Peyer's patch (tissue), 4 donors: ENCODE measurements around the gene VSIG8. TPM values are rescaled to one million over a fixed set of nuclear protein-coding genes. Genes with fewer than 3 reads are reported as not detected.

Experiments used
- DNase-seq, 3 donors: peaks; one replicate each; pipeline ENCODE4 v3.0.0-alpha.2; 2017 to 2019
- H3K27ac ChIP-seq, 4 donors: fragments of 200-600 bp; sonication (generic); one replicate each; pipeline ENCODE4 v1.5.1; 2016 to 2019
- H3K27me3 ChIP-seq, 2 donors: fragments of 200-600 bp; sonication (generic); one replicate each; pipeline ENCODE4 v1.5.1; 2019
- H3K36me3 ChIP-seq, 3 donors: fragments of 200-600 bp; sonication (generic); one replicate each; pipeline ENCODE4 v1.5.1; 2016 to 2019
- H3K4me1 ChIP-seq, 4 donors: fragments of 200-600 bp; sonication (generic); one replicate each; pipeline ENCODE4 v1.5.1; 2016 to 2019
- H3K4me3 ChIP-seq, 4 donors: fragments of 200-600 bp; sonication (generic); 1 replicate in 3 of 4; 2 replicates in 1 of 4; pipeline ENCODE4 v1.5.1; 2016 to 2019; ENCODE audit warnings: mild to moderate bottlenecking in 1 of 4
- H3K9me3 ChIP-seq, 4 donors: fragments of 200-600 bp; sonication (generic); one replicate each; pipeline ENCODE4 v1.5.1; 2016 to 2019; ENCODE audit warnings: mild to moderate bottlenecking in 1 of 4
- POLR2A ChIP-seq, 2 donors: fragments of 450-650 bp; IDR thresholded peaks; one replicate each; pipeline ENCODE4 v1.5.1; 2017; ENCODE audit warnings: antibody characterized with exemption in 2 of 2, mild to moderate bottlenecking in 2 of 2, moderate library complexity in 2 of 2
- small RNA-seq, 2 donors: library from RNA; depleted of rRNA; stranded (forward); fragments of <200 nt; gene quantifications; one replicate each; pipeline ENCODE3, GENCODE V24; 2016
- total RNA-seq, 4 donors: library from RNA; depleted of rRNA; stranded (reverse); fragments of >200 nt; gene quantifications; one replicate each; pipeline ENCODE4 v1.1.0, GENCODE V29; 2016
- TF ChIP-seq, protein P1 (sequence below), 6 experiments: fragments of 450-650 bp in 4 of 6; fragments of 200-600 bp in 2 of 6; sonication (generic) in 1 of 6; IDR thresholded peaks; one replicate each; pipeline ENCODE4 v1.5.1; 2017 to 2019; ENCODE audit warnings: antibody characterized with exemption in 6 of 6, mild to moderate bottlenecking in 3 of 6, moderate library complexity in 1 of 6

VSIG8 gene
- total RNA-seq, 4 donors from 2014 or later, result 0.85 TPM; not detected in 3

DNA sequence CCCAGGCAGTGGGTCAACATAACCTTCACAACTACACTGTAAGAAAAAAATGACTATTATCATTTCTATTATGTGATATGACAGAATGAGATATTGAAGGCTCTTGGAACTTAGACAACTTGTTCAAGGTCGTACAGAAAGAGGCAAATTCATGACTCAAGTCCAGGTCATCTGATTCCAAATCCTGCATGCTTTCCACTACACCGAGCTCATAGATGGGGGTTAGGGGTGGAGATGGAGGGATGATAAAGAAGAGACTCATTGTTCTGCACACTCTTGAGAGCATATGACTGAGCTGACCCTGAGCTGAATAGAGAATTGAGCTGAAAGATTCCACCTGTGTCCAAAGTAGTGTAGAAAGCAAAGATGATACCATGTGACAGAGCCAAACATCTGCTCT, 57.5 kb downstream of the VSIG8 start:
- Histone ChIP-seq H3K27ac (no peak overlapping the region), H3K9me3 (no peaks in the 10 kb centered on the region), H3K4me3 (no peak overlapping the region), H3K4me1 (no peaks in the 10 kb centered on the region), H3K27me3 (no peaks in the 10 kb centered on the region), H3K36me3 (no peaks in the 10 kb centered on the region)
- no peak for DNase-seq
- no peak for TF ChIP-seq POLR2A (IDR thresholded peaks at IDR 0.05)
- TF ChIP-seq, protein P1, sequence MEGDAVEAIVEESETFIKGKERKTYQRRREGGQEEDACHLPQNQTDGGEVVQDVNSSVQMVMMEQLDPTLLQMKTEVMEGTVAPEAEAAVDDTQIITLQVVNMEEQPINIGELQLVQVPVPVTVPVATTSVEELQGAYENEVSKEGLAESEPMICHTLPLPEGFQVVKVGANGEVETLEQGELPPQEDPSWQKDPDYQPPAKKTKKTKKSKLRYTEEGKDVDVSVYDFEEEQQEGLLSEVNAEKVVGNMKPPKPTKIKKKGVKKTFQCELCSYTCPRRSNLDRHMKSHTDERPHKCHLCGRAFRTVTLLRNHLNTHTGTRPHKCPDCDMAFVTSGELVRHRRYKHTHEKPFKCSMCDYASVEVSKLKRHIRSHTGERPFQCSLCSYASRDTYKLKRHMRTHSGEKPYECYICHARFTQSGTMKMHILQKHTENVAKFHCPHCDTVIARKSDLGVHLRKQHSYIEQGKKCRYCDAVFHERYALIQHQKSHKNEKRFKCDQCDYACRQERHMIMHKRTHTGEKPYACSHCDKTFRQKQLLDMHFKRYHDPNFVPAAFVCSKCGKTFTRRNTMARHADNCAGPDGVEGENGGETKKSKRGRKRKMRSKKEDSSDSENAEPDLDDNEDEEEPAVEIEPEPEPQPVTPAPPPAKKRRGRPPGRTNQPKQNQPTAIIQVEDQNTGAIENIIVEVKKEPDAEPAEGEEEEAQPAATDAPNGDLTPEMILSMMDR (IDR thresholded peaks at IDR 0.05), result no peak

Small RNAs within 50 kb of the gene (small RNA-seq; reads per million reads assigned to genes)
- gene MIR4259, result 0 reads per million in 2 donors
- 0.06 reads per million in 2 donors for gene RF00570

Other genes with a start within 250 kb of the VSIG8 start
- not detected for gene CRP, start 148.1 kb downstream of the VSIG8 start, total RNA-seq
- gene DUSP23, start 81.7 kb downstream of the VSIG8 start, total RNA-seq, result 100 to 1,000 TPM in 1 of 4 donors, 10 to 100 TPM in 3; 66.8 to 103 (median 74.2) TPM
- gene FCRL6, start 60.3 kb downstream of the VSIG8 start, total RNA-seq, result 10 to 100 TPM in 1 of 4 donors, 1 to 10 TPM in 1, not detected in 2; 2.4 to 13.2 TPM
- 10 to 100 TPM in 1 of 4 donors, 1 to 10 TPM in 2, not detected in 1; 1.1 to 18.2 (median 2.7) TPM for gene SLAMF8, start 35.8 kb downstream of the VSIG8 start, total RNA-seq
- gene CFAP45, start 37.5 kb upstream of the VSIG8 start, total RNA-seq, result 1 to 10 TPM in 1 of 4 donors, not detected in 3; 2.5 TPM
- gene TAGLN2, start 62.9 kb upstream of the VSIG8 start, total RNA-seq, result 100 to 1,000 TPM; 120 to 304 (median 177) TPM
- gene IGSF9, start 83.0 kb upstream of the VSIG8 start, total RNA-seq, result 100 to 1,000 TPM in 1 of 4 donors, 10 to 100 TPM in 2, 1 to 10 TPM in 1; 5.8 to 169 (median 40.6) TPM
- gene SLAMF9, start 91.6 kb upstream of the VSIG8 start, total RNA-seq, result not detected
- gene PIGM, start 169.3 kb upstream of the VSIG8 start, total RNA-seq, result 1 to 10 TPM in 3 of 4 donors, under 1 TPM in 1; under 0.01 to 6.7 (median 5.5) TPM
- not detected for gene KCNJ10, start 207.5 kb upstream of the VSIG8 start, total RNA-seq
- gene KCNJ9, start 218.9 kb upstream of the VSIG8 start, total RNA-seq, result not detected
- 10 to 100 TPM; 20.6 to 65.3 (median 38.9) TPM for gene IGSF8, start 236.0 kb upstream of the VSIG8 start, total RNA-seq